Measurements from ENCODE around the gene JPH3. TPM values are rescaled to one million over a fixed set of nuclear protein-coding genes. Genes with fewer than 3 reads are reported as not detected.

Gene JPH3
- total RNA-seq, 1 experiment from 2014 or later: 32.7 TPM

DNA sequence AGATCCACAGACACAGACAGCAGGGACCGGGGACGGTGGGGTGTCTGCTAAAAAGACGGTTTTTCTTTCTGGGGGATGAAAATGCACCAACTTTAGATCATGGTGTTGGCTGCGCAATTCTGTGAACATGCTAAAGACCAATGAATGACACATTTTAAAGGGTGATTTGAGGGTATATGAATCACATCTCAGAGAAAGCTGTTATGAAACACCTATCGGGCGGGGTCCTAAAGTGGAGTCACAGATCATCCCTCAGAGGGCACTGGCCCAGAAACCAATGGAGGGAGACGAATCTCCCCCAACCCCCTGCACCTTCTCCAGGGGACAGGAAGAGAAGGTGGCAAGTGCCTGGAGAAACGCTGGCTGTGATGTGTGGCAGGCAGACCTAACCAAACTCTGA, 137.5 kb downstream of the JPH3 start:
- Histone ChIP-seq H3T11ph (ENCODE audit: low read length) (no peak overlapping the region), H3K23ac (ENCODE audit: insufficient read length, low read depth, low read length) (no peak overlapping the region), H2BK20ac (ENCODE audit: low read depth, low read length, poor library complexity, severe bottlenecking) (no peak overlapping the region), H4K20me1 (ENCODE audit: control insufficient read depth, insufficient read depth, insufficient read length) (peaks cover 8% of the 10 kb centered on the region), H3K14ac (ENCODE audit: insufficient read depth, low read length) (no peak overlapping the region), H2BK15ac (ENCODE audit: low read depth, low read length) (no peak overlapping the region), H3K9me3 (ENCODE audit: control insufficient read depth, low read depth, low read length) (no peaks in the 10 kb centered on the region), H3K9ac (ENCODE audit: extremely low read depth, insufficient read length, low read length) (no peak overlapping the region), H3K4me1 (ENCODE audit: insufficient read depth, low read length) (no peaks in the 10 kb centered on the region), H3K4ac (ENCODE audit: low read depth, low read length) (no peak overlapping the region), H4K5ac (ENCODE audit: insufficient read length, low read depth, low read length) (no peak overlapping the region), H2BK120ac (ENCODE audit: low read depth, low read length, poor library complexity, severe bottlenecking) (no peak overlapping the region), H3K56ac (ENCODE audit: insufficient read length, low read depth, low read length) (no peak overlapping the region), H2AFZ (ENCODE audit: low read length) (no peak overlapping the region), H3K27ac (ENCODE audit: insufficient read length, low read depth, low read length) (no peak overlapping the region), H3K27me3 (ENCODE audit: insufficient read depth, low read length) (no peaks in the 10 kb centered on the region), H3K4me2 (ENCODE audit: insufficient read depth, insufficient read length, low read length) (no peak overlapping the region), H3K79me1 (ENCODE audit: insufficient read depth, low read depth, low read length, poor library complexity, severe bottlenecking) (peaks cover 16% of the 10 kb centered on the region), H3K23me2 (ENCODE audit: insufficient read length, low read depth, low read length, poor library complexity, severe bottlenecking) (no peaks in the 10 kb centered on the region), H2AK5ac (ENCODE audit: insufficient read length, low read length) (no peak overlapping the region), H3K79me2 (ENCODE audit: insufficient read depth, low read length) (peaks cover 4% of the 10 kb centered on the region; the same call in 1 of the 2 replicates), H4K8ac (replicated peaks; ENCODE audit: insufficient read length, low read depth, low read length) (no peak overlapping the region), H2BK12ac (ENCODE audit: insufficient read length, low read depth, low read length) (no peak overlapping the region), H4K91ac (ENCODE audit: insufficient read length, low read depth, low read length) (no peak overlapping the region), H3K18ac (ENCODE audit: insufficient read length, low read depth, low read length) (no peak overlapping the region), H2BK5ac (ENCODE audit: insufficient read length, low read length) (no peak overlapping the region)
- H3K27me3 Mint-ChIP-seq (ENCODE audit: low read depth): no peaks in the 10 kb centered on the region
- TF ChIP-seq, protein P1, sequence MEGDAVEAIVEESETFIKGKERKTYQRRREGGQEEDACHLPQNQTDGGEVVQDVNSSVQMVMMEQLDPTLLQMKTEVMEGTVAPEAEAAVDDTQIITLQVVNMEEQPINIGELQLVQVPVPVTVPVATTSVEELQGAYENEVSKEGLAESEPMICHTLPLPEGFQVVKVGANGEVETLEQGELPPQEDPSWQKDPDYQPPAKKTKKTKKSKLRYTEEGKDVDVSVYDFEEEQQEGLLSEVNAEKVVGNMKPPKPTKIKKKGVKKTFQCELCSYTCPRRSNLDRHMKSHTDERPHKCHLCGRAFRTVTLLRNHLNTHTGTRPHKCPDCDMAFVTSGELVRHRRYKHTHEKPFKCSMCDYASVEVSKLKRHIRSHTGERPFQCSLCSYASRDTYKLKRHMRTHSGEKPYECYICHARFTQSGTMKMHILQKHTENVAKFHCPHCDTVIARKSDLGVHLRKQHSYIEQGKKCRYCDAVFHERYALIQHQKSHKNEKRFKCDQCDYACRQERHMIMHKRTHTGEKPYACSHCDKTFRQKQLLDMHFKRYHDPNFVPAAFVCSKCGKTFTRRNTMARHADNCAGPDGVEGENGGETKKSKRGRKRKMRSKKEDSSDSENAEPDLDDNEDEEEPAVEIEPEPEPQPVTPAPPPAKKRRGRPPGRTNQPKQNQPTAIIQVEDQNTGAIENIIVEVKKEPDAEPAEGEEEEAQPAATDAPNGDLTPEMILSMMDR (conservative IDR thresholded peaks at IDR 0.05): no peak
- H3K4me1 Mint-ChIP-seq: peaks cover 4% of the 10 kb centered on the region in 2 experiments; a peak in 3 of 4 replicates
- WGBS (ENCODE audit: extremely low coverage, insufficient read length, low lambda C conversion rate): no CpG with 5 or more reads among the region's 8 CpGs
- H3K4me3 Mint-ChIP-seq: no peak overlapping the region
- peaks cover 5 to 9% of the 10 kb centered on the region in 2 experiments; a peak in 3 of 5 replicates for H3K9me3 Mint-ChIP-seq
- H3K36me3 Mint-ChIP-seq (ENCODE audit: insufficient read depth in 1 of 3, low read depth in 3 of 3): peaks cover 29 to 43% (median 31%) of the 10 kb centered on the region in 3 experiments
- DNase-seq: no peak
- peak overlapping the region in 1 of 3 experiments; percentile 35; a peak in 1 of 7 replicates for H3K27ac Mint-ChIP-seq

Measured in H9 (cell line).